HG03565 (cell line): ENCODE data around the gene STXBP5L.
"Not testable (repeated sequence)": the region's sequence is repeated elsewhere in the genome, so short reads cannot be mapped to it uniquely, and the experiment has no call there.

Experiments used
- ATAC-seq: cut with Tn5 transposase; IDR thresholded peaks from one replicate; pipeline ENCODE4 v1.9.1; 2021; ENCODE audit warnings: mild to moderate bottlenecking, moderate library complexity; ENCODE audit not compliant: unreplicated experiment

STXBP5L gene

DNA sequence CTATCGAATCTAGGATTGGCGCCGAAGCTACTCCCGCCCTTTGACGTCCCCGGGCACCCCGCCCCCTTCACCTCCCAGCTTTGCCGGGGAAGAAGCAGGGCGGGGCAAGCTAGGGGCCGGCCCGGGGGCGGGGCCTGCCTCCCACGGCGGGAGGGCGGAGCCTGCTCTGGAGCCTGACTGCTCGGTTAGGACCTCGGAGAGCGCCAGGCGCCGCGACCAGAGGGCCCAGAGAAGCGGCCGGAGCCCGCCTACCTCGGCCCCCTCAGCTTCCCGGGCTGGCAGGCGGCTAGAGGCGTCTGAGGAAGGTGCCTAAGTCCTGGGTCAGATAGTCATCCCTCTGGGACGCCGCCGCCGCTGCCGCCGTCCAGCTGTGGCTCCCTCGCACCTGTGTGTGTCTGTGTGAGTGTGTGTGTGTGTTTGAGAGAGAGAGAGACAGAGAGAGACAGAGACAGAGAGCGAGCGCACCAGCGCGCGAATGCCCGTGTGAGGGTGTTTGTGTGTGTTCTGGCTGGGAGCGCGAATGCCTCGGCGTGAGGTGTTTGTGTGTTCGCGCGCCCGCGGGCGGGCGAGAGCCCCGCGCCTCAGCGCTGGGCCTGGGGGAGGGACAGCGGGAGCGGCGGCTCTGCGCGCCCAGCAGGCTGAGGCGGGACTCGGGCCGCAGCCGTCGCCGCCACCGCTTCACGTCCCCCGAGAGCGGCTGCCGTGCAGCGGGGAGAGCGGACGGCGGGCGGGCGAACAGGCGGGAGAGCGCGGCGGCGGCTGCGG is at the start of gene STXBP5L:
Gene STXBP5L (plus strand): TSS at position 176 of the 765 bp plus-strand sequence. CDS start 1,374 bp downstream, outside the sequence.
- ATAC-seq: peak; percentile 95

DNA sequence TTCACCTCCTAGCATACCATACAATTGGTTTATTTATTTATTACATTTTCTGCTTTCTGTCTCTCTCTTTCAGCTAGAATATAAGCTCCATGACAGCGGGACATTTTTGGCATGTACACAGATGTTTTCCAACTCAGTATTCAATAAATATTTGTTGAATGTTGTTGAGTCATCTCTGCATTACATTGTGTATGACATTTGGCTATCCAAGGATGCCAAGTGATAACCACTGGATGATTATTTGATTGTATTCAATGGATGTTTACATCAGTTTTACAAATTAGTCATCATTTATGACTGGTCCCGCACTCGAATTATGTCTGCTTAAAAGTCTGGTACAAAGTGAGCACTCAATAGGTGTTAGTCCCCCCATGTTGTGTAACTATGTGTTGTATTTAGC is 49.5 kb upstream of the STXBP5L start:
- ATAC-seq: no peak

DNA sequence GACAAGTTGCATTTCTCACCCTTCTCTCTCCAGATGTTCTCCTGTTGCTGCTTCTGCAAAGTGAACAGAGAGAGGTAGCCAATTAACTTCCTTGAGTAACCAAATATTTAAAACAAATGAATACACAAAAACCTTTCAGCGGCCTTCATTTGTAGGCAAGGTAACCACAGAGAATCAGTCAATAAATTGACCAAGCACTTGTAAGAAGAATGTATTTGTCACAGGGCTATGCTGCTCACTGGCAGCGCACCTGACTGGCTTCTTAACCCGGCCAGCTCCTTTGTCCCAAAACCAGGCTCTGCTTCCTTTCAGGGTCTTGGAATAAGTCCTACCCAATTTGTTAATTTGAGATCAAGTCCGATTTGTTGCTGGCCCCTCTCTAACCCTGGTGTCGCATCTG is 43.5 kb upstream of the STXBP5L start:
- no peak for ATAC-seq

DNA sequence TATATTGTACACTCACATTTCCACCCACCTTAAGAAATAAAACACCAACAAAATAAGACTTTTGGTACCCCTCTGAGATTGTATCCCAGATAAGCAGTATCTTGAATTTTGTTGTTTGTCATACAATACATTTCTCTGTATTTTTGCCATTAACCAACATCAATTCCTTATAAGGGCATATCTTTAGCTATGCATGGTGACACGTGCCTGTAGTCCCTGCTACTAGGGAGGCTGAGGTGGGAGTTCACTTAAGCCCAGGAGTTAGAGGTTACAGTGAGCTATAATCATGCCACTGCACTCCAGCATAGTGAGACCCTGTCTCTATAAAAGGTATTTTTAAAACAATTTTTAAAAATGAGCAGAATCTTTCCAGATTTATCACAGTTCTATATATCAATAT is 32.5 kb upstream of the STXBP5L start:
- ATAC-seq: no peak

DNA sequence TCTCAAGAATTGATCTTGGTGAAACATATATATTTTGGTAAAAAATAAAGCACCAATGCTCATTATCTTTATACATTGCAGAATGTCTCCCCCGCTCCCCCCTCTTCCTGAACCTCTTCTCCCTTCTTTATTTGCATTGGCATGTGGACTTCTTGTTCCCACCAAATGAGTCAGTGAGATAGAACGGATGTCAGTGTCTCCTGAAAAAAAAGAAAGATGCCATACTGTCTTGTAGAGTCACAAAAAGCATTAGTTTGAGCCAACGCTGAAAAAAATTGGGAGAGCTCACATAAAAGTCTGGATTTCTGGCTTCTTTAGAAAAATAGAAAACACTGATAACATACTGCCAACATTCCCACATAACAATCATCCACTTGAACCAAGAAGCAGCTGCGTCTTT is 32.0 kb upstream of the STXBP5L start:
- no peak for ATAC-seq

DNA sequence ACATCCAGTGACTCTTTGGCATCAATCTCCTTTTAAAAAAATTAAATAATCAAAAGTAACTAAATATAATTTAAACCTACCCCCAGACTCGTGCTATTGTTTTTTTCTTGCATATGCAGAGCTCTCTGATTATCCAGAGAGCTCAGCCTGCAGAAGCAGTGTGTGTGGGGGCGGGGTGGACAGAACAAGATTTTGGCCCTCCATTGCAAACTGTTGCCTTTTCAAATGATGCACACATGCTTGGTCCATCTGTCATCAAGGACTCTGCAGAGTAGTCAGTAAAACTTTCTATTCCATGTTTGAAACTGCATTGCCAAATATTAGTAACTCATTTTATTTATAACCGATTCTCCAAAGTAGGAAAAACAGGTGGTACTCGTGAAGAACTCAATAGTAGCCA is 28.6 kb upstream of the STXBP5L start:
- ATAC-seq: no peak

DNA sequence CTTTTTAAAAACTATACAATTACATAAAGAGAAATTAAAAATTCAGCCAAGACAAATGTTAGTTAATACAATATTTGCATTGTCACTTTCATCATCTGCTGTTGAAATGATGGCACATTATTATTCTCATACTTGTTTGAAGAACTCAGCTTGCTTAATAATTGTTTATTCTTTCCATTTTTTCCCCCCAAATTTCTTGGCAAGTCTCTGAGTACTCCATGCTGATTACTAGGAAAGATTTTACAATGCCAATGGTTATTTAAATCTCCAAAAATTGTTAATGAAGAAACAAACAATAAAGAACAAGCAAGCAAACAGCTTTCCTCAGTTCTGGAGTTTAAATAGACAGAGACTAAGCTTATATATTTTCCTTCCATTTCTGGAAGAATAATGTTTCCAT is 15.1 kb upstream of the STXBP5L start:
- no peak for ATAC-seq

DNA sequence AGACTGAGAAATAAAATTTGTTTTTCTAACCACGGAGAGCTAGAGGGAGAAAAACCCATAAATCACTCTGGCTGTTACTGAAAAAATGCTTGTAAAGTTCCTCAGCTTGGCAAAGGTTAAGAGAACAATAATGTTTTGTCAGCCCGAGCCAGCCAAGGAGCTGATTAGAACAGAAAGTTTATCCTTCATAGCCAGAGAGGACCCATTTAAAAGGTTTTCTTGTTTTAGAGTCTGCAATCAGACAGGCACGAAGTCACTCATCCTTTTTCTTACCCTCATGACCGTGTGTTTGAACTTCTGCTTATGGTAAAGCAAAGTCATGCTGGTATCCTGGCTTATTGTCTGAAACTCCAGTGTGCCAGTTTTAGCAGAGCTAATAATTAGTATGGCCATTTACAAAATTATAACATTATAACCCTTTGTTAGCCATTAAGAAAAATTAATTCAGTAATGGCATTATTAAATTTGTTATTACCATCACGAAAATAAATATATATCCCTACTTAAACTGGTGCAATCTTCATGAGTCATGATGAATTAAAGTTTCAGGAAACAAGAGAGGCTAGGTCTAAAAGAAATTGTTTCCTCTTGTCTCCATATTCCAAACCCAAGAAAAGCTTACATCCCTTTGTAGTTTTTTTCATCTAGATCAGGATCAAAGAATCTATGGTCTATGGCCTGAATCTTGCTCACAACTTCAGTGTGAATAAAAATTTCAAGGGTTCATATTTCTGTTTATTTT is 13.5 kb upstream of the STXBP5L start:
- ATAC-seq: no peak

DNA sequence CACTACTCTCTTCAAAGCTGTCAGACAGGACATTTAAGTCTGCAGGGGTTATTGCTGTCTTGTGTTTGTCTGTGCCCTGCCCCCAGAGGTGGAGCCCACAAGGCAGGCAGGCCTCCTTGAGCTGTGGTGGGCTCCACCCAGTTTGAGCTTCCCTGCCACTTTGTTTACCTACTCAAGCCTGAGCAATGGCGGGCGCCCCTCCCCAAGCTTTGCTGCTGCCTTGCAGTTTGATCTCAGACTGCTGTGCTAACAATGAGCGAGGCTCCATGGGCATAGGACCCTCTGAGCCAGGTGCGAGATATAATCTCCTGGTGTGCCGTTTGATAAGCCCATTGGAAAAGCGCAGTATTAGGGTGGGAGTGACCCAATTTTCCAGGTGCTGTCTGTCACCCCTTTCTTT is 6.3 kb upstream of the STXBP5L start:
- ATAC-seq: not testable (repeated sequence)

DNA sequence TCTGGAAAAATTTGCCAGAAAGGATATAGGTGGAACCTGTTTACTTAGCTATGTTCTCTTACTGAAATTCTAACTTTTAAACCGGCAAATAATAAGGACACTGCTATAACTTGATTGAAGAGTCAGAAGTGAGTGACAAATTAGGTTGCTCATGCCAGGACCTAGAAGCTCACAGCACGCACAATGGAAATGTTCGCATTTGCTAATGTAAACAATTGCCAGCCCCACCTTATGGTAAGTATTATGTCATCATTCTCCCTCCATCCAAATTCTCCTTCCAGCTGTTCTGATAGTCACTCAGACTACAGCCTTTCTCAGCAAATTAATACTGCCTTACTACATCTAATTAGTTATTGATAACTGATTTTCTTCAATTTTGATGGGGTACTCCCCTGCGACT is 4.8 kb upstream of the STXBP5L start:
- no peak for ATAC-seq

DNA sequence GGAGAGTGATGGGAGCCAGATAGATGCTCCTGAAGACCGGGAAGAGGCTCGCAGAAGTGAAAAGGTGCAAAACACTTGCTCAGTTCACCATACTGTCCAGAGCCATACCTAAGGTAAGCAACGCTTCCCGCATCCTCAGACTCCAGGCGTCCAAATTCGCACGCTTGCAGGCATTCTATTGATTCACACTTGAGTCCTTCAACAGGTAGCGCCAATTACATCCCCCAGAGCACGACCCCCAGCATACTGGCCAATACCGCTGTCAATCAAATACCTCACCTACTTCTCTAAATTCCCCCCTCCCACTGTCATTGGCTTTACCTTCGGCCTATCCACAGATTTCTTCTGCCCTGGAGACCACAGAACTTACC is 361 bp upstream of the STXBP5L start:
- no peak for ATAC-seq

DNA sequence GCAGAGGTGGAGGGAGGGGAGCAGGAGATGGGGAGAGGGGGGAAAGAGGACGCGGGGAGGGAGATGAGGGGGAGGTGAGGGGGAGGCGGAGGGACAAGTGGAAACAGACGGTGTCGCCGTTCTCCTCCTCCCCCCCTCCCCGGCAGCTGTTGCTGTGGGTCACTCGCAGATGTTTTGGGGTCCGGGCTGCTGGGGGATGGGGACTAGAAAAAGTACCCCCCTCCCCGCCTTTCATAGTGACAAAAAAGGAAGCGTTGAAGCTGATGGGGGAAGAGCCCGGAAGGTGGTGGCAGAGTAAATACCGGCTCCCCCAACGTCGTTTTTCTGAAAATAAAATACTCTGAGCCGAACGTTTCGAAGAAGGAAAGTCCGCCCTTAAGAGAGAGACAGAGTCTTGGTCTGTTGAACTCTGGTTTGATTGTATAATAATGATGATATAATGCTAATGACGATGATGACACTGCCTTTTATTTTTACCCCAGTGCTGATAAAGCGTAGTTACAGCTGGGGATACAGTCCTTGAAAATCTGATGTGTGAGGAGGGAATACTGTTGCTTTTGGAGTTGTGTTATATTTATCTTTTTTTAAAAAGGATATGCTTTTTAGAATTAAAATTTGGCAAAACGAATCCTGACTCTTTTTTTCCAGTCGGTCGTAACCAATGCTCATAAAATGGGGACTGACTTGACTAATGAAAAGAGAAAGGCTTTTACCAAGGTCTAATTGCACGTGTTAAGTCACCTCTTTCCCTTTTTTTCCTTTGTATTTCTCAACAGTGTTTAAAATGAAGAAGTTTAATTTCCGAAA is 993 bp downstream of the STXBP5L start:
- ATAC-seq: no peak

DNA sequence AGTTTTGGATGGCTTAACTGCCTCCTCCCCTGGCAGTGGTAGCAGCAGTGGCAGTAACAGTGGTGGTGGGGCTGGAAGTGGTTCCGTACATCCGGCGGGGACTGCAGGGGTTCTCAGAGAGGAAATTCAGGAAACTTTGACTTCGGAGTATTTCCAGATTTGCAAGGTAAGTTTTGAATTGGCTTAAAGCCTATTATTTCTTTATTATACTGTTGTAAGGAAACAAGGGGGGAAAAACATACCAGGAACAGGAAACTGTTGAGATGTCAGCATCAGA is 1.5 kb downstream of the STXBP5L start:
- no peak for ATAC-seq

DNA sequence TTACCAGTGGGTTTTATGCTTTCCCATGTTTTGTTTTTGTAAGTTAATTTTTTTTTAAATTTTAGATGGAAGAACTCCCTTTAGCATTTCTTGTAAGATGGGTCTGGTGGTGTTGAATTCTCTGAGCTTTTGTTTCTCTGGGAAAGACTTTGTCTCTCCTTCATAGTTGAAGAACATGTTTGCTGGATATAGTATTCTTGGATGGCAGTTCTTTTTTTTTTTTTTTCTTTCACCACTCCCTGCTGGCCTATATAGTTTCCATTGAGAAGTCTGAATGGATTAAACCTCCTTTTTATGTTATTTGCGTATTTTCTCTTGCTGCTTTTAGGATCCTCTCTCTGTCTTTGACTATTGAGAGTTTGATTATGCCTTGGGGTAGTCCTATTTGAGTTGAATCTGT is 18.1 kb downstream of the STXBP5L start:
- no peak for ATAC-seq

DNA sequence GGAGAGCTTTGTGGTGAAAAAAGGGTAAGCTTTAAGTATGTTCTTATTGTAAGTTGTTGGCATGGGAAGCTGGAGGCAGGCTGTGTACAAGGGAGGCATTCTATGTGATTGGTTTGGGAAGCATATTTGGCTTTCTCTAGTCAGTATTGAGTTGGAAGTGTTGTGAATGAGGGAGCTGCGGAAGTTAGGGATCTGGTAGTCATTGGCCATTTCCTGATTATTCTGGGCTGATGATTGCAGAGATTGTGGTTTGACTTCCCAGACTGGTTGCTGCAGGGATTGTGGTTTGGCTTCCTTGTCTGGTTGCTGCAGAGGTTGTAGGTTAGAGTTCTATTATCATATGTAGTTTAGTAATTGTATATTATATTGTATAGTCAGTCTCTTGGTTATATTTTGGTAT is 21.0 kb downstream of the STXBP5L start:
- ATAC-seq: no peak

DNA sequence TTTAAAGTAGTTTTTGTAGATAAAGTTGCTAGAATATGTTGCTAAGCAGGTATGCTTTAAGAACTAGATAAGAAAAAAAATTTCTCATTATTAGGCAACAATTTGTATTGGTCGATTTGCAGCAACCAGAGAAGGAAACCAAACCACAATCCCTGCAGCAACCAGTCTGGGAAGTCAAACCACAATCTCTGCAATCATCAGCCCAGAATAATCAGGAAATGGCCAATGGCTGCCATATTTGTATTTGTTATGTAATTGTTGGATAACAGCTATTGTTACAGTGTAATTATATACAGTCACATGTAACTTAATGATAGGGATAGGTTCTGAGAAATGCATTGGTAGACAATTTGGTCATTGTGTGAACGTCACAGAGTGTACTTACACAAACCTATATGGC is 23.6 kb downstream of the STXBP5L start:
- ATAC-seq: no peak

DNA sequence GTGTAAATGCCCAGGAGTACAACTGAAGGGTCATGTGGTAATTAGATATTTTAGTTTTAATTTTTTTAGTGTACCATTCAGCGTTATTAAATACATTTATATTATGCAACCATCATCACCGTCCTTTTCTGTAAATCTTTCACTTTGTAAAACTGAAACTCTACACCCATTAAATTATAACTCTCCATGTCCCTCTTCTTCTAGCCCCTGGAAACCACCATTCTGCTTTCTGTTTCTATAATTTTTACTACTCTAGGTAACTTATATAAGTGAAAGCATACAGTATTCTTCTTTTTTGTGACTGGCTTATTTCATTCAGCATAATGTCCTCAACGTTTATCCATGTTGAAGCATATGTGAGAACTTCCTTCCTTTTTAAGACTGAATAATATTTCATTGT is 48.1 kb downstream of the STXBP5L start:
- no peak for ATAC-seq

DNA sequence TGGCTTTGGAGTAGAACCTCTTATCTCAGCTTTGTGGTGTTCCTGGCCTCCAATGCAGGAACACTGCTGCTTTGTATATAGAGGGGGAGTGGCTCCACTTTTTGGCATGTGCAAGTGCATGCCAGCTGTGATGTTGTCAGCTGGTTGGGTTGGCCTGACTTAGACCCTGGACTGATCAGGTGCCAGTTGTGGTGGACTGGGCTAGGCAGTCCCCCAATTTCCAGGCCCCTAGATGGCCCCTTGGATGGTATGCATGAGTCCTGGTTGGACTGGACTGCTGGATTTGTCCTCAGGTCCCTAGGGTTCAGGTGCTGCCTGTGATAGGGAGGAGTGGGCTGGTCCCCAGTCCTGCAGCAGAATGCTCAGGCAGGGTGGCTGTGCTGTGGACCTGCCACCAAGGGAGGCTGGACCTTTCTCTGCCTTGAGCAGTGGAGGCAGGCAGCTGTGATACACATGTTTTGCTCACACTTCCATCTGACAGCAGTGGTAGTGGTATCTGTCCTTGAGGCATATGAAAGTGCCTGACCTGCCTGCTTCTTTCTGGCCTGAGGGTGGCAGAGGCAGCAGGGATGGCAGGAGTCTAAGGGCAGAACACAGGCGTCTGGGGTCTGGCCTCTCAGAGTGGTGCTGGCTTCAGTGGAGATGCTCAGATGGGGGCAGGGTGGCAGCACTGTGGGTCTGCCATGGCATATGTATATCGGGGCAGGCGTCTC is 74.8 kb downstream of the STXBP5L start:
- ATAC-seq: no peak

DNA sequence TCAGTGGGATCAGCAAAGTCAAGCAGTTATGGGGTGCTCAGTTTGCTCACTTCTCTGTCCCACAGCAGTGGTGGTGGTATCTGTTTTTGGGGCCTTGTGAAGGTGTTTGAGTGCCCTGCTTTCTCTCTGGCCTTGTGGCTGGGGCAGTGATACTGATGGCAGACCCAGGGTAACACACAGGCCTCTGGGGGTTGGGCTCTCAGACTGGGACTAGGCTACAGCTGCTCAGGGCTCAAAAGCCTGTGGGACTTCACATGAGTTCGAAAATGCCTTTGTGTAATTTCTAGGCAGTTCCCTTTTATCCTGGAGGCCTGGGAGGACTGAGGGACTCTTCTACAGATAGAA is 75.3 kb downstream of the STXBP5L start:
- no peak for ATAC-seq

DNA sequence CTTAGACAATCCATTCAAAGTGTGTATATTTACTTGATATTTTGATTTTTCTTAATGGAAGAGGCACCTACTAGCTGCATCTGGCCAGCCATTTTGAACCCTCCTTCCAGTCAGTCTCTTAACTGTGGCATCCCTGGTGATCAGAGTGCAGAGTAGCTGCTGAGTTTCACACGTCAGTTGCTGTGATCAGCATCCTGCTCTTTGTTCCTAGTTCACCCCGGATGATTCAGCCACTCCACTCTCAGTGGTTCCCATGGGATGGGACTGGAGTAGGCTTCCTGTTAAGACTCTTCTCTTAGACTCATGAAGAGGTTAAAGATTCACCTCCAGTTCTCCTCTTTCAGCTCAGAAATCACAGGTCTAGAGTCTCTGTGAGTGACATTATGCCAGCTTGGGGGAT is 75.8 kb downstream of the STXBP5L start:
- ATAC-seq: no peak

DNA sequence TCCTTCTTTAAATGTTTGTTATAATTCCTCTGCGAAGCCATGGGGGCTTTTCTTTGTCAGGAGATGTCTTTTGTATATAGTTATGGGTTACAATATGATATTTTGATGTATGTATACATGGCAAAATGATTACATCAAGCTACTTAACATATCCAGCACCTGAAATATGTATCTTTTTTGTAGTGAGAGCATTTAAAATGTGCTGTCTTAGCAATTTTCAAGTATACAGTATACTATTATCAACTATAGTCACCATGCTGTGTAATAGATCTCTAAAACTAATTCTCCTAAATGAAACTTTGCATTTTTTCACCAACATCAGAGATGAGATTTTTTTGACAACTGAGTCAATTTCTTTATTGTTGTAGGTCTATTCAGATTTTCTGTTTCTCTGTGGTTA is 77.2 kb downstream of the STXBP5L start:
- no peak for ATAC-seq
